Measurements from ENCODE around the gene HEATR5A.

GRCh38 chr14:31337331-31337730 is 83.0 kb downstream of the HEATR5A start:
- TF ChIP-seq CTCF (IDR thresholded peaks at IDR 0.05; ENCODE audit: low read depth, low read length): no peak
- TF ChIP-seq EZH2phosphoT487 (IDR thresholded peaks at IDR 0.05; ENCODE audit: low read depth): no peak

Data from OCI-LY3 (cell line).